GM10266 (cell line): ENCODE results near the gene STRA8.

ENCODE experiments used
- DNase-seq: peaks from one replicate; pipeline ENCODE4 v3.0.0; 2012; ENCODE audit errors: extremely low spot score
- TF ChIP-seq, protein P1 (sequence below): IDR thresholded peaks from 2 replicates; pipeline ENCODE4 v1.5.1; 2012; ENCODE audit warnings: mild to moderate bottlenecking, low read depth; ENCODE audit not compliant: control insufficient read depth, insufficient read depth; ENCODE audit errors: missing control alignments

Gene STRA8

DNA sequence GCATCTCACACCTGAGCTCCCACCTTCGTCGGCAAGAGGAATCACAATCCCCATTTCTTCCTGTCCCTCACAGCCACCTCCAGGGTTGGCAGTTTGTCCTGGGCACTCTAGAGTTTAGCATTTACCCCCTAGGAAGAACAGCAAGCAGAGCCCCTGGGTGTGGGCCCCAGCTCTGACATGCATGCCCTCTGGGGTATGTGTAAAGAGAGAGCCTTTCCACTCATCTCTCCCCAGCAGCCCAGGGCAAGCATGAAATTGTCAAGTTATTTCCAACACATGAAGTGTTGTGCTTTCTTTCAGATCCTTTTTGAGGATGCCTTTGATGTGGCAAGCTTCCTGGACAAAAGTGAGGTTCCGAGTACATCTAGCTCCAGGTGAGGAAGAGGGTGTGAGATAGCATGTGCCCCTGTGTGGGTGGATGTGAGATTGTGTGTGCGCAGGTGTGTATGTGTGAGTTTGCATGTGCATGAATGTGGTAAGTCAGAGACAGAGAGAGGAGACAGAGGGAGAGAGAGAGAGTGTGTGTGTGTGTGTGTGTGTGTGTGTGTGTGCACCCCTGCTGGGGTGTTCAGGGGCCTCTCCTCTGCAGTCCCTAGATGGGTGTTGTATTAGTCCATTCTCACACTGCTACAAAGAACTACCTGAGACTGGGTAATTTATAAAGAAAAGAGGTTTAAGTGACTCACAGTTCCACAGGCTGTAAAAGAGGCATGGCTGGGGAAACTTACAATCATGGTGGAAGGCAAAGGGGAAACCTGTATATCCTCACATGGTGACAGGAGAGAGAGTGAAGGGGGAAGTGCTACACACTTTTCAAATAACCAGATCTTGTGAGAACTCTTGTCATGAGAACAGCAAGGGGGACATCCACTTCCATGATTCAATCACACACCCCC, 18.1 kb downstream of the STRA8 start:
- TF ChIP-seq, protein P1, sequence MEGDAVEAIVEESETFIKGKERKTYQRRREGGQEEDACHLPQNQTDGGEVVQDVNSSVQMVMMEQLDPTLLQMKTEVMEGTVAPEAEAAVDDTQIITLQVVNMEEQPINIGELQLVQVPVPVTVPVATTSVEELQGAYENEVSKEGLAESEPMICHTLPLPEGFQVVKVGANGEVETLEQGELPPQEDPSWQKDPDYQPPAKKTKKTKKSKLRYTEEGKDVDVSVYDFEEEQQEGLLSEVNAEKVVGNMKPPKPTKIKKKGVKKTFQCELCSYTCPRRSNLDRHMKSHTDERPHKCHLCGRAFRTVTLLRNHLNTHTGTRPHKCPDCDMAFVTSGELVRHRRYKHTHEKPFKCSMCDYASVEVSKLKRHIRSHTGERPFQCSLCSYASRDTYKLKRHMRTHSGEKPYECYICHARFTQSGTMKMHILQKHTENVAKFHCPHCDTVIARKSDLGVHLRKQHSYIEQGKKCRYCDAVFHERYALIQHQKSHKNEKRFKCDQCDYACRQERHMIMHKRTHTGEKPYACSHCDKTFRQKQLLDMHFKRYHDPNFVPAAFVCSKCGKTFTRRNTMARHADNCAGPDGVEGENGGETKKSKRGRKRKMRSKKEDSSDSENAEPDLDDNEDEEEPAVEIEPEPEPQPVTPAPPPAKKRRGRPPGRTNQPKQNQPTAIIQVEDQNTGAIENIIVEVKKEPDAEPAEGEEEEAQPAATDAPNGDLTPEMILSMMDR = no peak
- no peak for DNase-seq

DNA sequence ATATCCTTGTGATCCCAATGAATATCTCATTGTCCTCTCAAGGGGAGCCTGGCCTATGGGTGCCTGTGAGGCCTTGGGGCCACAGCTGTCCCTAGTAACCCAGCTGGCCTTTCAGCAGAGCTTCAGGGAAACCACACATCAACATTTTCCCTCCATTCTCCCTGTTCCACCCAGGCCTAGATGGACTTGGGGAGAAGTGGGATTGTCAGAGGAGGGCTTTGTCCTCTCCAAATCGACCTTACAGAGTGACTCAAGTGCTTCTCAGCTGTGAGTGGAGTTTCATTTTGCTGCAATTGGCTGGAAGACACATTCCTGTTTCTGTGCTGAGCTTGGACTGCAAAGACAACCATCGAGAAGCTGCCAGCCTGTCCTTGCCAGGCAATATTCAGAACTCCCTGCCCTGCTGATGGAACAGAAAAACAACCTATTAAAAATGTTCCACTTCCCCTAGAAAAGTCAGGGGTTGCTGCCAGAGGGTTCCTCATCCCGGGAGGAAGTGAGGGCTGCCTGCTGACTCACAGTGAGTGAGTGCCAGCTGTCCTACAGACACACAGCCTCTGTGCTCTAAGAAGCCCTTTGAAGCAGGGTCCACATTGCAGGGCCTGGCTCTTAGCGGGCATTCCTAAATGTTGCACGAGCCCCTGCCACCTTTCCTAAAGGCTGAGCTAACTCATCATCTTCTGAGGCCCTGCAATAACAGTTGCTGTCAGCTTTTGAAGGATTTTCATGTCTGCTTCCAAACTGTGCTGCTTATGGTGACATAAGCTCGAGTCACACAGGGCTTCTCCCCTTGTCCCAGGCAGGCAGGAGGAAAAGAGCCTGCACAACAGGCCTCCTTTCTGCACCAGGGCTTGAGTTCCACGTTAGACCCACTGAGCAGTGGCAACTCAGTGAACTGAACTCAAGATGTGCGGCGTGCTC, 20.5 kb downstream of the STRA8 start:
- no peak for DNase-seq
- TF ChIP-seq, protein P1 = no peak

DNA sequence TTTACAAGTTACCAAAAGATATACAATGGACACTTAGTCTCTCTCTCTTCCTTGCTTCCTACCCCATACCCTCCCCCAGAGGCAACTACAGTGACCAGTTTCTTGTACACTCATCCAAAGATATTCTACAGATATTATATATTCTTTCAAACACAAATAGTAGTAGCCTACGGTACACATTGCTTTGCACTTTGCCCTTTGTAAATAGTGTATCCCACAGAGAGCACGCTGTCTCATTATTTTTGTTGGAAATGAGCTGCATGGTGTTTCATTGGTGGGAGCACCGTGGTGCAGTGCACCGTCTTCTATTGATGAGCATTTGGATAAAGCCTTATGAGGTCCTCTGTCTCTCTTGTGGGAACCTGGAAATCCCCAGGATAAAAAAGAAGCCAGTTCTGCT, 24.2 kb downstream of the STRA8 start:
- TF ChIP-seq, protein P1 = no peak
- no peak for DNase-seq

DNA sequence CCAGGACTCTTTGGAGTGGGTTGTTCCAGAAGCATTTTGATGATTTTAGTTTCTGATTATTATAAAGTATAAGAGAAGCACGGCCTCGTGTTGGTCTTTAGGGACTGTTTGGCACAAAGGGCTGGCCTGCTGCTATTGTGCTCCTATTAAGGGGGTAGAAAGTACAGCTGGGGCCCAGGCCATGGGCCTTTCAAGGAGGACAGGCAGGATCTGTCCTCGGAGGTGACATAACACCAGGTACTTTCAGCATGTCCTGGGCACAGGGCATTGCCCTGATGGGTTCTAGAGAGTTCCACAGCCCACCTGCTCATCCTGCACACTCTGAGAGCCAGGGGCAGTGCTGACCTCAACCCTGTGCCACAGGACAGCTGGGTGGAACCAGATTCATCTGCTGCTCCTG, 24.9 kb downstream of the STRA8 start:
- DNase-seq = no peak
- TF ChIP-seq, protein P1 = no peak

DNA sequence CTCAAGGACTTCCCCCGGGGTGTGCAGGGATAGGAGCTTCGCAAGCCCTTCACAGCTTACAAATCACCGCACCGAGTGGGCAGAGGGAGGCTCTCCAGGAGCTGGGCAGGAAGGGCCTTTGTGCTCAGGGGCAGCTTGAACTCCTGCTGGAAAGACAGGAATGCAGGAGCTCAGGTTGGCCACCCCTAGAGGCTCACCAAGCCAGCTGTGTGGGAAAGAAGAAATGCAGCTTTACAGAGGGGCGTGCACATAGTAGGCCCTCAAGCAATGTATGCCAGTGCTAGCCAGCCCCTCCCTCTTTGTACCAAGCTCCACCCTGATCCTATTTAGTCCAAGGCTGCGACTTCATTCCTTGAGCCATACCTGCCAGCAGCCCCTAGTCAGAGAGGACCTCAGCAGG, 26.1 kb downstream of the STRA8 start:
- DNase-seq = no peak
- TF ChIP-seq, protein P1 = no peak

DNA sequence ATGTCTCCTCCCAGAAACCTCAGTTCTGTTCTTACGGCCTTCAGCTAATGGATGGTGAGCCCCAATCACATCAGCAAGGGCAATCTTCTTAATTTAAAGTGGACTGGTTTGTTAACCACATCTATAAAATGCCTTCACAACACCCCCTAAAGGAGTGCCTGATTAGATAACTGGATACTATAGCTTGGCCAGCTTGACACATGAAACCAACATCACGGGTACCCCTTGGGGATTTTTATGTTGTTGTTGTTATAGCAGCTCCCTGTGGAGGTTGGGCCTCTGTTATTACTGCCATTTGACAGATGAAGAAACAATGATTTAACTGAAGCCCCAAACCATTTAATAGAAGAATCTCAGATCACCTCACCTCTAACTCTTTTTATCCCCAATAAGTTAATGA, 26.8 kb downstream of the STRA8 start:
- TF ChIP-seq, protein P1 = no peak
- DNase-seq = no peak
